GM18499 (cell line): ENCODE data around the gene RHOB.
"Not testable (repeated sequence)": the region's sequence is repeated elsewhere in the genome, so short reads cannot be mapped to it uniquely, and the experiment has no call there.

Experiments
- ATAC-seq: cut with Tn5 transposase; IDR thresholded peaks from one replicate; pipeline ENCODE4 v1.9.1; 2021; ENCODE audit warnings: moderate number of reproducible peaks; ENCODE audit not compliant: insufficient read depth, unreplicated experiment

Gene RHOB

DNA sequence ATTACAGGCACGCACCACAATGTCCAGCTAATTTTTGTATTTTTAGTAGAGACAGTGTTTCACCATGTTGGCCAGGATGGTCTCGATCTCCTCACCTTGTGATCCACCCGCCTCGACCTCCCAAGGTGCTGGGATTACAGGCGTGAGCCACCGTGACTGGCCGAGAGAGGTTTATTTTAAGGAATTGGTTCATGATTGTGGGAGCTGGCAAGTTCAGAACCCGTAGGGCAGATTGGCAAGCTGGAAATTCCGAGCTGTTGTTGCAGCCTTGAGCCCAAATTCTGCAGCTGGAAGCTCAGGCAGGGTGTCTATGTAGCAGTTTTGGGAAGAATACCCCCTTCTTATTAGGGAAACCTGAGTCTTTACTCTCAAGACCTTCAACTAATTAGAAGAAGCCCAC lies 11.4 kb upstream of the RHOB start:
- not testable (repeated sequence) for ATAC-seq

- no peak for ATAC-seq
Measured at GRCh38 chr2:20436716-20437470, 10.0 kb upstream of the RHOB start.

DNA sequence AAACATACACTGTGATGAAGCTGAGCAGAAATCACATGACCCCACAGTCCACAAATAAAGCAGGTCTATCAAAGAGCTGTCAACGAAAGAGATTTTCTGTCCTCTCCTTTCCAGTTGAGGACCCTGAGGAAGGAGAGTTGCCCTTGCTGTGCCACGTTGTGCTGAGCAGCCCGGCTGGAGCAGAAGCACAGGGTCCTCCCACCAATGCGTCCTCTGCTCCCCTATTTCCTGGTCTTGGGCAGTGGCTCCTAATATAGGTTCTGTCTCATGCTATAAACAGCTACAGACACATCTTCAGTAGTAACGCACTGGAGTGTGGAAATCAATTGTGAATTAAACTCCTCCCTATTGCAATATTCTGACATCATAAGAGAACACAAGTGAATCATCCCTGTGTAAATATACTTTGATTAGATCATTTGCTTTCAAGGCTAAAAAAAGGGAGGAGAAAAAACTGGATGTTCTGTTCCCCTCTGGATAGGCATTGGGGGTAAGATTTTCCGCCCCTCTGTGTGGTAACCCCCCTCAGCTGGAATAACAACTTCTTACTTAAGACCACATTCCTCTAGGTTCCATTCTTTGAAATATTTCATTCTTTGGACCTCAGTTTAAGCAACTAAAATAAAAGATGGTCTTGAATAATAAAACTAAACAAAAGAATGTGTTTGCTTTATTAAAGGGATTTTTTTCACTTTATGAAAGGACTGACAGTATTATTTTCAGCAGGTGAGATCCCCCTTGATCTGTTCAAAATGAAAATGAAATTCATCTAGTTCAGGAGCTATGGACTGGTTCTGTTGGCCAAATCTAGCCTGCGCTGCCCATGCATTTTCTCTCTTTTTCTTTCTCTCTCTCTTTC lies 8.3 kb upstream of the RHOB start:
- ATAC-seq: no peak

- no peak for ATAC-seq
Measured at GRCh38 chr2:20439193-20439475, 7.7 kb upstream of the RHOB start.

DNA sequence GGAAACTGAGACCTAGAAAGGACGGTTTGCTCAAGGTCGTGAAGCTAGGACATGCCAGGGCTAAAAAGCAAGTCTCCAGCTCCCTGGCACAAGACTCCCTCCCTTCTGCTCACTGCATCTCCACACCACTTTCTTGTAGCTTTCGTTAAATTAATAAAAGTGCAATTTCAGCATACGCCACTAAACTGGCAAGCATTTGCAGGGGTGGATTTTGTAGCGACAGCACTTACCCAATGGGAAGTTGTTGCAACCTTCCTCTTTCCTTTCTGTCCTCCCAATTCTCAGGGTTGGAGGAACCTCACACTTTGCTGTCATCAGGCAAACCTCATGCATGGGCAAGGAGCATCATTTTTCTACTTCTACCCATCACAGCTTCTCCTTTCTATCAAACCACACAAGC lies 7.4 kb upstream of the RHOB start:
- ATAC-seq: no peak

DNA sequence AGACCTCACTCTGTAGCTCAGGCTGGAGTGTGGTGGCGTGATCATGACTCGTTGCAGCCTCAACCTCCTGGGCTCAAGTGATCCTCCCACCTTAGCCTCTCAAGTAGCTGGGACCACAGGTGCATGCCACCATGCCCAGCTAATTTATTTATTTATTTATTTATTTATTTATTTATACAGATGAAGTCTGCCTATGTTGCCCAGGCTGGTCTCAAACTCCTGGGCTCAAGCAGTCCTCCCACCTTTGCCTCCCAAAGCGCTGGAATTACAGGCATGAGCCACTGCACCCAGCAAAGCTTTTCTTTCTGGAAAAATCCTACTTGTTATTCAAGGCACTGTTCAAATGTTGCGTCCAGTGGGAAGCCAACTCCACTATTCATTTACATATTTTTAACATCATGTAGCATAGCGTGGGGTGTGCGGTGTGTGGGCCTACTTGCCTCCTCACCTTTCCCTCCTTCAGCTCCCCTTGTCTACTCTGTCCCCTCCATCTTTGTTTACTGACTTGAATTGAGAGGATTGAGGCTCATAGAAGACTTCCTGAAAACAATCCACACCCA lies 6.8 kb upstream of the RHOB start:
- ATAC-seq: no peak

- no peak for ATAC-seq
Measured at GRCh38 chr2:20443276-20443920, 3.5 kb upstream of the RHOB start.

DNA sequence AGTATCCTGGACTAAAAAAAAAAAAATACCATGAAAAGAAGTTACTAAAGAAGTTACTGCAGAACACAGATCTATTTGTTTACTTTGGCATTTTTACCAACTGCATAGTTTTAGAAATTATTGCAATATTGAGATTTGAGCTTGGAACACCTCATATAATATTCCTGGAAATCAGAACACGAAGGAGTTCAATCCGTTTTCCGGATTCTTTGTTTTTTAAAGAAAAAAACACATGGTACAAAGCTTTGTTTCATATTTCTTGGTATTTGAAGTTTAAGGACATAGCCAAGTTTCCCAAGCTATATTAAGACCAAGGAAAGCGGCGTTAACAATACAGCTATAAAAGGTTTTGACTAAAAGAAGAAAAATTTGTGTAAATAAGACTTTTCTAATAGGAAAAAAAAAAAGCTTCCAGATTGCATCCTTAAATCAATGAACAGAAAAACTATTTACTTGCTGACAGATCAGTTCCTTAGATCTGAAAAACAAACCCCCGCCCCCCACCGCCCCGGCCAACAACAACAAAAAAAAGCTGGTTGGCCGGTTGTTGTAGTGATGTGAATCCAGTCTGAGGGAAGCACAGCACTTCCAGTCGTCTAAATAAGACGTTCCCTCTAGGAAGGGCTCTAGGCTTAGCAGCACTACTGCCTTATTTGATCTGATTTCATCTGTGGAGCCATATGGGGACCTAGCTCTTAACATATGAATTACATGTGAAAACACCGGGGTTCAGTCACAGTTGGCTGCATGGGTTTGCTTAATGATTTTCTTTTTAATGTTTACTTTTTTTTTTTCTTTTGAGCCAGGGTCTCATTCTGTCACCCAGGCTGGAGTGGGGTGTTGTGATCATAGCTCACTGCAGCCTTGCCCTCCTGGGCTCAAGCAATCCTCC lies 2.5 kb upstream of the RHOB start:
- ATAC-seq: no peak

DNA sequence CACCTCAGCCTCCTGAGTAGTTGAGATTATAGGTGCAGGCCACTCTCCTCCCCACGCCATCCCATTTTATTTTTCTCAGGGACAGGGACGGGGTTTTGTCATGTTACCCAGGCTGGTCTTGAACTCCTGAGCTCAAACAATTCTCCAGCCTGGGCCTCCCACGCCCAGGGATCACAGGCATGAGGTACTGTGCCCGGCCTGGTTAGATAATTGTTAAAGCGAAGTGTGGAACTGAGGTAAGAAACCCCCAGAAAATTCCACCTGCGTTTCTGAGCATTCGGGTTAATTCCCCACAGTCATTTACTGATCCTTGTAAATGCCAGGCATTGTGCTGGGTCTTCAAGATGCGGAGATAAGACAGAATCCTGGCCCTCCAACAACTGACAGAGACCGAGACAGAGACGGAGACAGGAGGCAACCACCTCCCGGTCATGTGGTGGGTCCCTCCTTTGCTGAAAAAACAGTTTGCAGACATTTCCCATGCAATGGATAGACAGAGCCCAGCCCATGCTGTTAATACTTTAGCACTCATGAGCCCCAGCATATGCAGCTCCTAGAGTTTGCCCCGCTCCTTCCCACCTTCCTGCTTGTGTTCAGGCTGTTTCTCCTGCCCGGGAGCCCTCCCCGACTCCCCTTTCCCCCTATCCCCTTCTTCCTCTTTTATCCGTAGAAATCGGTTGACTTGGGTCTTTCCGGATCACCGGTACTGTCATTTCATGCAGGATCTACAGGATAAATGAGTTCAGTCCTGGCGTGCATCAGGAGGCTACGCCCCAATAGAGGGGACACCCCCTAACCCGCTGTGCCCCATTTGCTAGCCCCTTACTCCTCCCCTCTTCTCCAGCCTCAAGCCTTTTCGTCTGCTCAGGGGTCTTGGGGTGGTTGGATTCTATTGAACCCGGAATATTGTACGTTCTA lies 1.6 kb upstream of the RHOB start:
- no peak for ATAC-seq

GRCh38 chr2:20446255-20446916 lies 488 bp upstream of the RHOB start:
- ATAC-seq: no peak

GRCh38 chr2:20447437-20448245 lies 767 bp downstream of the RHOB start:
- ATAC-seq: peak; percentile 1

DNA sequence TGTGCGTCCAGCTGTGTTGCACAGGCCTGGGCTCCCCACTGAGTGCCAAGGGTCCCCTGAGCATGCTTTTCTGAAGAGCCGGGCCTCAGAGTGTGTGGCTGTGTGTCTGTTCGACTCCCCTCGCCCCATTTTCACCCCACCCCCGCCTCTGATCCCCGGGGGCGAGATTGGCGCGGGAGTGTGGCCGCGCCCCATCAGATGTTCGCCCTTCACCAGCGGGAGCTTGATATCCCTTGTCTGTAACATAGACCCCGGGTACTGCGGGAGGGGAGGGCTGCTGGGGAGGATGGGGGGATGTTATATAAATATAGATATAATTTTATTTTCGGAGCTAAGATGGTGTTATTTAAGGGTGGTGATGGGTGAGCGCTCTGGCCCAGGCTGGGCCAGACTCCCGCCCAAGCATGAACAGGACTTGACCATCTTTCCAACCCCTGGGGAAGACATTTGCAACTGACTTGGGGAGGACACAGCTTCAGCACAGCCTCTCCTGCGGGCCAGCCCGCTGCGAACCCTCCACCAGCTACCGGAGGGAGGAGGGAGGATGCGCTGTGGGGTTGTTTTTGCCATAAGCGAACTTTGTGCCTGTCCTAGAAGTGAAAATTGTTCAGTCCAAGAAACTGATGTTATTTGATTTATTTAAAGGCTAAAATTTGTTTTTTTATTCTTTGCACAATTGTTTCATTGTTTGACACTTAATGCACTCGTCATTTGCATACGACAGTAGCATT lies 1.5 kb downstream of the RHOB start:
- no peak for ATAC-seq

DNA sequence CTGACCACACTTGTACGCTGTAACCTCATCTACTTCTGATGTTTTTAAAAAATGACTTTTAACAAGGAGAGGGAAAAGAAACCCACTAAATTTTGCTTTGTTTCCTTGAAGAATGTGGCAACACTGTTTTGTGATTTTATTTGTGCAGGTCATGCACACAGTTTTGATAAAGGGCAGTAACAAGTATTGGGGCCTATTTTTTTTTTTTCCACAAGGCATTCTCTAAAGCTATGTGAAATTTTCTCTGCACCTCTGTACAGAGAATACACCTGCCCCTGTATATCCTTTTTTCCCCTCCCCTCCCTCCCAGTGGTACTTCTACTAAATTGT lies 2.1 kb downstream of the RHOB start:
- no peak for ATAC-seq

GRCh38 chr2:20449501-20450200 lies 2.8 kb downstream of the RHOB start:
- no peak for ATAC-seq

GRCh38 chr2:20450201-20450999 lies 3.5 kb downstream of the RHOB start:
- ATAC-seq: no peak

DNA sequence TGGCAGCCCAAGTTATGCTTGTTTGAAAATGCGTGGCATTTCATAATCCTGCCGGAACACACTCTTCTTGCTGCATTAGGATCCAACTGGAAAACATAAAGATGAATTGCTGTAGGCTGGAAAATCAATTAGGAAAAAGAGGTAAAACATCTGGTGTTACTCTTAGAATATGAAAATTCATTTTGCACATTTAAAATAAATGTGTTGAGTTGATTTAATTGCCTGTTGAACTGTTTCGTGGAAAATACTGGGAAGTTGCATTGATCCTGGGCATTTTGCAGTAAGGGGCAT lies 4.1 kb downstream of the RHOB start:
- no peak for ATAC-seq
